Activated CD8-positive, alpha-beta memory T cell treated with anti-CD3 and anti-CD28 coated beads, Interleukin-2, amount 10 ng/mL, durations not matched to agents 7 days and 5 days (primary cell): ENCODE measurements around the gene KISS1. TPM values are rescaled to one million over a fixed set of nuclear protein-coding genes. Genes with fewer than 3 reads are reported as not detected.

Source experiments
- ATAC-seq: fragments of 150-1000 bp; cut with Tn5 transposase; one replicate; pipeline ENCODE4 v1.10.0; 2021; ENCODE audit warnings: moderate library complexity
- CTCF ChIA-PET: fragments of 350-600 bp; sonication (Branson Sonifier 250); formaldehyde crosslinking; loops from one replicate; lab custom pipeline; 2021; ENCODE audit warnings: antibody characterized with exemption; lab: Charles Lee
- DNase-seq: peaks from one replicate; pipeline ENCODE4 v3.0.0-alpha.2; 2020
- H3K27ac Mint-ChIP-seq: one replicate; pipeline ENCODE4 v1.8.0; 2021; ENCODE audit warnings: mild to moderate bottlenecking, mixed read lengths
- H3K27me3 Mint-ChIP-seq: one replicate; pipeline ENCODE4 v1.8.0; 2021; ENCODE audit warnings: mixed read lengths
- H3K36me3 Mint-ChIP-seq: one replicate; pipeline ENCODE4 v1.8.0; 2021; ENCODE audit warnings: mild to moderate bottlenecking, mixed read lengths
- H3K4me1 Mint-ChIP-seq: one replicate; pipeline ENCODE4 v1.8.0; 2021; ENCODE audit warnings: mixed read lengths
- H3K4me3 Mint-ChIP-seq: one replicate; pipeline ENCODE4 v1.8.0; 2021; ENCODE audit warnings: mild to moderate bottlenecking, moderate library complexity, mixed read lengths
- H3K9me3 Mint-ChIP-seq: one replicate; pipeline ENCODE4 v1.8.0; 2022; ENCODE audit warnings: low read depth, mixed read lengths
- total RNA-seq, 2 experiments: library from RNA; stranded (reverse); gene quantifications; one replicate each; pipeline ENCODE4 v1.2.3, GENCODE V29; 2021

Gene KISS1
- total RNA-seq, 2 experiments from 2014 or later = not detected

DNA sequence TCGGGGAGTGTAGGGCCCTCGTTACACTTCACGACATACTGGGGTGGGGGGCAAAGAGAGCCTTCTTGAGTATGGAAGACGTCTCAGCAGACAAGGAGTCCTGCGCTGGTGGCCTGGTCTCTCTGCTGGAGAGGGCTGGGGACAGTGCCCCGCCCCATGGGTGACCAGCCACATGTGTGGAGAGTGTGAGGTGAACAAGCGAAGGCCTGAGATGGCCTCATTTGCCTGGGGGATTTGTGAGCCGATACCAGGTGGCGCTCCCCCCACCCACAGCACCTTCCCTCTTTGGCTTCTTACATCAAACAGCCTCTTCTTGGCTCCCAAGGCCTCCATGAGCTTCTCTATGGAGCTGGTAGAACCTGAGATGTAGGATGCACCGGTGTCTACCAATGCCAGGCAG lies 40.4 kb downstream of the KISS1 start:
- H3K27me3 Mint-ChIP-seq = peaks cover 11% of the 10 kb centered on the region
- CTCF ChIA-PET = no interaction called here
- H3K4me3 Mint-ChIP-seq = no peak overlapping the region
- no peaks in the 10 kb centered on the region for H3K9me3 Mint-ChIP-seq
- DNase-seq = no peak
- no peak for ATAC-seq
- H3K36me3 Mint-ChIP-seq = no peaks in the 10 kb centered on the region
- H3K27ac Mint-ChIP-seq = no peak overlapping the region
- no peaks in the 10 kb centered on the region for H3K4me1 Mint-ChIP-seq

DNA sequence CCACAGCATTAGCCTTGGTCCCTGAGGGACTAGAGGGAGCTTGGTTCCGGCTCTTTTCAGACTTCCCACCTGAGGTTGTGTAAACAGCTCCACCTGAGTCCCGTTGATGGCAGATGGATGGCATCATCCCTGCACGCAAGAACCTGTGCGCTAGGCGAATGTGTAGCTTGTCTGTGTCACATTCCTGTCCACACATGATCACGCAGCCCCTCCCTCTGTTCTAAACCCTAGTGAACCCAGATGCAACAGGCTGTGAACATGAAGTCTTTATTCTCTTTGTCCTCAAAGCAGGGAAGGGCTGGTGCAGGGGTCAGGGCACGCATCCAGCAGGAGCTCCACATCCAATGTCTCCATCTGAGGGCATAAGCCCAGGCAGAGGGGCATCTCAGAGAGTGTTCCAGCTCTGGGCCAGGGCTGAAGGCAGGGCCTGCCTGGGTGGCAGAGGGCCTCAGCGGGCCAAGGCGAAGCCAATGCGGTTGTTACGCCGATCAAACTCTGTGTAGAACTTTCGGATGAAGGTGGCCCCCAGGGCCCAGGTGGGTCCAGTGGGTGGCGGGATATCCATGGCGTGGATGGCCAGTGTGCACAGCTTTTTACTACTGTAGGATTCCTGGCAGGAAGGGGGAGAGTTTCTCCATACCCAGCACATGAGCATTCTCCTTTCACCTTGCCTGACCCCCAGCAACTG lies 41.6 kb downstream of the KISS1 start:
- H3K27ac Mint-ChIP-seq = no peak overlapping the region
- no peak overlapping the region for H3K4me3 Mint-ChIP-seq
- no peak for DNase-seq
- ATAC-seq = no peak
- H3K27me3 Mint-ChIP-seq = peaks cover 20% of the 10 kb centered on the region
- H3K36me3 Mint-ChIP-seq = no peaks in the 10 kb centered on the region
- CTCF ChIA-PET = interaction anchor here (0.8 kb wide), 1 partner anchor 9 kb away, joined by 5 read pairs; no protein-coding TSS in a partner anchor
- H3K9me3 Mint-ChIP-seq = no peaks in the 10 kb centered on the region
- H3K4me1 Mint-ChIP-seq = no peaks in the 10 kb centered on the region

DNA sequence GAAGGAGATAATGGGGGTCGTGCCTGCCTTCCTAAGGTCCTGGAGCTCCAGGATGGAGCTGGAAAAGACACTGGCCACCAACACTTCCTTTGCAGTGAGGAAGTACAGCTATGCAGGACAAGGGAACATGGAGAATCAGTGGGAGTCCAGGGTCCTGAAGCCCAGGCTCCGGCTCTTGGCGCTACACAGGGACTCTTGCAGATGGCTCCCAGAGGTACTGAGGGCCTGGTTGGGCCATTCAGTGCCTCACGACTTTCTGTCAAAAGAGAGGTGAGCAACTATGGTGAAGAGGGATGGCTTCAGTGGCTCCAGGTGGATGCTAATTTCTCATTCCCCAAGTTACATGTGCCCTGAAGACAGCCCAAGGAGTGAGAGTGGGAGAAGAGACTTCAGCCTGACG lies 42.6 kb downstream of the KISS1 start:
- DNase-seq (no peak), ATAC-seq (no peak)
- H3K9me3 Mint-ChIP-seq = no peaks in the 10 kb centered on the region
- no peaks in the 10 kb centered on the region for H3K4me1 Mint-ChIP-seq
- no peaks in the 10 kb centered on the region for H3K36me3 Mint-ChIP-seq
- H3K4me3 Mint-ChIP-seq = no peak overlapping the region
- CTCF ChIA-PET = interaction anchor here (1.2 kb wide), 1 partner anchor 10 kb away, joined by 4 read pairs; no protein-coding TSS in a partner anchor
- no peak overlapping the region for H3K27ac Mint-ChIP-seq
- peaks cover 20% of the 10 kb centered on the region for H3K27me3 Mint-ChIP-seq

DNA sequence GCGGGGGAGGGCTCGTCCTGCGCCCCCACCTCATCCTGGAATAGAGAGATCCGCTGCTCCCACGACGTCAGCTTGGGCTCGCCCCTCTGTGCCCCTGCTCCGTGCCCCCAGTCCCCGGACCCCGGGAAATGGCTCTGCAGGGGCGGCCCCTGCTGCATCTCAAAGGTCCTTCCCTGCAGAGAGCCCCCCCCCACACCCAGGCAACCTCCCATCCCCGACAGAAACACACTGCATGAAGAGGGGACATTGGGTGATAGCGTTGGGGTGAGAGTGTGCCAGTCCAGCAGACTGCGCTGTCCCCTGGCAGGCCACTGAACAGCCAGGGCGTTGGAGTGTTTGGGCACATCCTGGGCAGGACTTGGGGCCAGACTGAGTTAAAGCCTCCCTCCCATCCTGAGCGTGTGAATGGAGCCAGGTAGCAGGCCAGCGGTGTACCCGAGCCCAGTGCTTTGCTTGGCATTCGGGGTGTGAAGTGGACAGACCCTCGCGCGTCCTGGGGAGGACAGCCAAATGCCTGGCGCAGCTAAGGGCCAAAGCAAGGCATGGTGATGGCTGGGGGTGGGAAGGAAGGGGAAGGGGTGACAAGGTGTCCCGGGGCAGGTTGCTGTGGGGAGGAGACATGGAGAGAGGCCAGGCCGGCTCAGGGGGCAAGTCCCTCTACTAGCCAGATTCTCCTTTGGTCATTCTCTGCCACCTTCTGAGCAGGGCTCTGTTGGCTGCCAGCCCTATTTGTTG lies 43.8 kb downstream of the KISS1 start:
- no peaks in the 10 kb centered on the region for H3K4me1 Mint-ChIP-seq
- H3K27ac Mint-ChIP-seq = no peak overlapping the region
- H3K4me3 Mint-ChIP-seq = peak overlapping the region; percentile 31
- H3K9me3 Mint-ChIP-seq = no peaks in the 10 kb centered on the region
- DNase-seq = no peak
- ATAC-seq = no peak
- no peaks in the 10 kb centered on the region for H3K36me3 Mint-ChIP-seq
- H3K27me3 Mint-ChIP-seq = peaks cover 20% of the 10 kb centered on the region
- CTCF ChIA-PET = interaction anchor here (0.7 to 2.6 kb wide), 4 partner anchors 11 to 292 kb away, joined by 3 to 8 read pairs (median 4); no protein-coding TSS in a partner anchor

DNA sequence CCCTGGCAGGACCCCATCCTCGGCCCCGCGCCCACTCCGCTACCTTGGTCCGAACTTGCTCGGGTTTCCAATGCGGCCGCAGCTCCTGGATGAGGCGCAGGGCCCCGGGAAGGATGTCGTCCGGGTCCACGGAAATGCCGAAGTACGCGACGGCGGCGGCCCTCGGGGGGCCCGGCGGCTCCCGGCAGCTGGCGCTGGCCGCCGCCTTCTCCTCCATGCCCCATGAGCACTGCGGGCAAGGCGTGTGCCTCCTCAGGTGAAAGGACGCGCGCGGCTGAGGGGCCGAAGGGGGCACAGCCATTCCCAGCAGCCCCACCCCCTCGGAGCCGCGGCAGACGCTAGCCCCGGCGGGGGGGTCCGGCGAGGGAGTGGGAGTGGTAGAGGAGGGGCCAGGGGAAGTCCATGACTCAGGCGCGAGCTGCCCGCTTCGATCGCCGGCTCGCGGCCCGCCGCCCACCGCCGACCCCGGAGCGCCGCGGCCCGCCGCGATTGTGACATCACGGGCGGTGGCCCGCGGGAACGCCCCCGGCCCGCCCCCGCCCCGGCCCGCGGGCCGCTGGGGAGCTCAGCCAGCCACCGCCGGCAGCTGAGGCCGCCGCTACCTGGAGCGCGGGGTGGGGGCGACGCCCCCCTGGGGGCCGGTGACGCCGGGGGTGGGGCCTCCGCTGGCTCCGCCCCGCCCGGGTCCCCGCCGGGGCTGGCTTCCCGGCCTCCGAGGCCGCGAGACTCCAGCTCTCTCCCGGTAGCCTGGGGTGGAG lies 44.6 kb downstream of the KISS1 start, which contains the start of gene ETNK2:
ETNK2 (minus strand) TSS at position 493 of the 758 bp plus-strand sequence; CDS start at position 301, 192 bp downstream.
- DNase-seq = no peak
- Mint-ChIP-seq H3K27ac (no peak within 1 kb of the TSS), H3K27me3 (peaks cover 20% of the 10 kb centered on the region), H3K36me3 (no peaks in the 10 kb centered on the region), H3K4me1 (no peaks in the 10 kb centered on the region), H3K9me3 (no peaks in the 10 kb centered on the region), H3K4me3 (peak within 1 kb of the TSS; percentile 31)
- CTCF ChIA-PET = interaction anchor here (0.7 to 2.6 kb wide), 5 partner anchors 8 to 291 kb away, joined by 3 to 8 read pairs (median 3); no protein-coding TSS in a partner anchor
- ATAC-seq = peak; percentile 67

DNA sequence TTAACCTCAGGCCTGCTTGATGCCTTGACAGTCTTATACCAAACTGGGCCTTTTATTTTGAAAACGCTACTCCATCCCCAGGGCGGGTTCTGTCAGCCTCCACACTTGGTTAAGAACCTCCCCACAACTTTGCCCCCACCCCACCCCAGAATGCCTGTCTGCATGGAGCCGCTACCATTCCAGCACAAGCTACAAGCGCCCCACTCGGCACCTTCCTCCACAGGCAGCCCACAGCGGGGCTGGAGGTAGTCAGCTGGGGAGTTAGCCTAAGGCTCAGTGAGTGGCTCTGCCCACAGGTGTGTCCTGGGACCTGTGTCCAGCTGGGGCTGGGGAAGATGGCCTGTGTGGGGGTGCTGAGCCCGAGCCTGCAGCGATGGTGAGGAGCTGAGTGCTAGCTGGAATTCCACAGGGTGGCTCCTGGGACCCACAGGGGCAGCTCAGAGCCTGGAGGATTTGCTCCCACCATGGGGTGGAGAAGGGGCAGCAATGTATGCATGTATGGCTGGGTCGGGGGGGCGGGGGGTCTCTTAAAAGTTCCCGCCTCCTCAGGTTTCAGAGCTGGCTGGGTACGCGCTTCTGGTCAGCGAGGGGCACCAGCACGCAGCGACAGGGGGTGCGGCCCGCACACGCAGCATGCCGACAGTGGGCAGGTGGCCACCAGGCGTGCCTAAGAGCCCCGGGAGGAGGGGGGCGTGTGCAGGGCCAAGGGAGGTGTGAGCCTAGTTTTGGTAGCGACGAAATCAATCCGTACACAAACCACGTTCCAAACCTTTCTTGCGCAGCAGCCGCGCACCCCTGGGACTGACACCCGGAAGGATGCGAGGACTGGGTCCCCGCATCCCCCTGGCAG lies 45.4 kb downstream of the KISS1 start:
- no peak for ATAC-seq
- H3K27me3 Mint-ChIP-seq = peaks cover 20% of the 10 kb centered on the region
- no peak for DNase-seq

DNA sequence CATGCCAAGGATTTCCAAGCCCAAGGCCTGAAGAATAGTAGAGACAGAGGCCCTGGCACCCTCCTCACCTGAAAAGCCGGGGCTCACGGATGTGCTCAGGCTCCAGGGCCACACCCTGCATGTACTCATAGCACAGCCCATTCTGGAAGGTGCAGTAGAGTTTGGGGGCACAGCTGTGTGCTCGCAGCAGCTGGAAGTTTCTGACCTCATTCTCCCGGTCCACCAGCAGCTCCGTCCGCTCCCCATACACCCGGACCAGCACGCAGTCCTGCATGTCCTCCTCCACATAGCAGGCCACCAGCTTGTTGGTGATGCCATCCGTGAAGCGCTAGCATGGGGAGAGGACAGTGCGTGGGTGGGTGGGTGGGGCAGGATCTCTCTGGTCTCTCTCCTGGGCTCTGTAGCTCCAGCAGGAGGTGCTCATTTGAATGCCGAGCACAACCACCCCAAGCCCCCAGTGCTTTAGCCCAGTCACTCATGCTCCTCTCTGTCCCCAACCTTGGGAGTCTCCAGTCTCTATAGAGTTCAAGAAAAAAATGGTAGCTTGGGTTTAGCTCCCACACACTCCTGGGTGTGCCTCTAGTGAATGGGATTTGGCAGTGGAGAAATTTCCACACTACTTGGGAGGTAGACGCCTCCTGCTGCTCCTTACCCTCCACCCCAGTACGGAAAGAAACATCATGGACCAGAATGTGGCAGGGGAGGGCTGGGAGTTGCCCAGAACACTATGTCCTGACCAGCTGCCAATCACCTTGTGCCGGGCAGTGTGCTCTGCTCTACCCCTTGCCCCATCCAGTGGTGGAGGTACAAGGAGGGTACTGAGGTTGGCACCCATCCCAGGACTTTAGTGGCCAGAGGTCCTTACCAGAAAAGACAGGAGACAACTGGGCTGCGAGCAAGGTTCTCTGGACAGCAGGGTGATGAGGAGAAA lies 46.4 kb downstream of the KISS1 start:
- DNase-seq (no peak), ATAC-seq (no peak)
- H3K4me1 Mint-ChIP-seq = no peaks in the 10 kb centered on the region
- H3K9me3 Mint-ChIP-seq = no peaks in the 10 kb centered on the region
- H3K4me3 Mint-ChIP-seq = no peak overlapping the region
- CTCF ChIA-PET = interaction anchor here (2.6 kb wide), 1 partner anchor 13 kb away, joined by 8 read pairs; no protein-coding TSS in a partner anchor
- H3K36me3 Mint-ChIP-seq = no peaks in the 10 kb centered on the region
- peaks cover 20% of the 10 kb centered on the region for H3K27me3 Mint-ChIP-seq
- H3K27ac Mint-ChIP-seq = no peak overlapping the region

More for the DNA sequence above, 45.4 kb downstream of the KISS1 start:
- H3K9me3 Mint-ChIP-seq = no peaks in the 10 kb centered on the region
- H3K4me1 Mint-ChIP-seq = no peaks in the 10 kb centered on the region
- CTCF ChIA-PET = interaction anchor here (0.9 to 2.6 kb wide), 3 partner anchors 9 to 213 kb away, joined by 3 to 8 read pairs (median 3); no protein-coding TSS in a partner anchor
- no peak overlapping the region for H3K27ac Mint-ChIP-seq
- no peaks in the 10 kb centered on the region for H3K36me3 Mint-ChIP-seq
- no peak overlapping the region for H3K4me3 Mint-ChIP-seq

DNA sequence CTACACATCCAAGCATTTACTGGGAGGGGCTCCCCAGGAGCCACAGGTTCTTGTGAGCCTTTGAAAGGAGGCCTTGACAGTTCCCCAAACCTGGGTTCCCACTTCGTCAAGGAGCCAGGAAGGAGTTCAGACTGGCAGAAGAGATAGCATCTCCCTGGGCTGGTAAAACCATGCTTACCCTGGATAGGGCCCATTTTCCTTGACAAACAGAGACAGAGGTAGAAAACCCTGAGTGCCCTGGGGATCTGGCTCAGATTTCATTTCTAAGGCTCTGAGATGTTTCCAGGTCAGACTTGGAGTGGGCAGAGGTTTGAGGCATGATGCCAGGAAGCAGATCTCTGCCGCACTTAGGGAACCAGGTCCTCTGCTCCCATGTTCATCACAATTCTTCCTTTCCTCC lies 47.2 kb downstream of the KISS1 start:
- CTCF ChIA-PET = interaction anchor here (1.1 kb wide), 1 partner anchor 13 kb away, joined by 3 read pairs; no protein-coding TSS in a partner anchor
- Mint-ChIP-seq H3K27ac (no peak overlapping the region), H3K27me3 (peaks cover 18% of the 10 kb centered on the region), H3K4me1 (no peaks in the 10 kb centered on the region), H3K4me3 (no peak overlapping the region), H3K9me3 (no peaks in the 10 kb centered on the region), H3K36me3 (no peaks in the 10 kb centered on the region)
- DNase-seq (no peak), ATAC-seq (no peak)

DNA sequence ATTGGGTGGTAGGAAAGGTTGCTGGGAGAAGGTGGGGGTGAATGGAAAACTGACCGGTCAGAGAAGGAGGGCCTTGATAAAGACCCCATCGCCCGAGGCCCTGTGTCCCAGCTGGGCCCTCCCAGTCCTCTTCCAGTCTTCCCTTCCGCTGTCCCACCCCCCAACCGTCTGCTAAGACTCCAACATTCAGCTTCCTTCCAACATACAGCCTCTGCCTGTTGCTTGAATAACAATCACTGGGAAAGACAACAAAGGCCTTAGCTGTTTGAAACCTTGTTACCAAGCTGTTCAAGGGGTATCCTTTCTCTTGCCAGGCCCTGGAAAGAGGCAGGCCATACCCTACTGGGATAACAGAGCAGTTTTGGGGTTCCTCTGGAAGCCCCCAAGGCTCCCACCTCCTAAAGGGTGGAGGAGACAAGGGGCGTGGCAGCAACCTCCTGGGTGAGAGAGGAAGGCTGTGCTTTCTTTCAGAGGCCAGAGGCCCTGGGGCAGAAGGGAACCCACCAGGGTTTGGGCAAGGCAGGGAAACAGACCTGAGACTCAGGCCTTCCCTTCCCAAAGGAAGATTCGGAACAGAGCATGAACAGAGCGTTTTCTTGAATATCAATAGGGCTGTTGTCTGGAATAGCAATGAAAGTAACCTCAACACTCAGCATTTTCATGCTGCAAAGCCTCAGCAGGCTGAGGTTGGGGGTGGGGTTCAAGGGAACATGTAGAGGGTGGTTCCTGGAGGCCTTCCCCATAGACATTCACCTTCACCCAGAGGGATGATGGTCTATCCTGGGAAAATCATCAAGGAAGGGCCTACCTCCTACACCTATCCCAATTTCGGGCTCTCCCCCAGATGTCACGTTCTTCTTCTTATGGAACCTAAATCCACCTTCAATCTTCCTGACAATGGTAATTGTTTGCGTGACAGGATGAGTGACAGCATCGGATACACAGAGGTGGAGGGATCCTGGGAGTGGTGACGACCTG lies 48.6 kb downstream of the KISS1 start:
- Mint-ChIP-seq H3K27me3 (peaks cover 14% of the 10 kb centered on the region), H3K27ac (no peak overlapping the region), H3K9me3 (no peaks in the 10 kb centered on the region), H3K4me1 (no peaks in the 10 kb centered on the region), H3K4me3 (no peak overlapping the region), H3K36me3 (no peaks in the 10 kb centered on the region)
- no peak for DNase-seq
- no peak for ATAC-seq
- CTCF ChIA-PET = interaction anchor here (1.1 kb wide), 1 partner anchor 15 kb away, joined by 3 read pairs; no protein-coding TSS in a partner anchor

DNA sequence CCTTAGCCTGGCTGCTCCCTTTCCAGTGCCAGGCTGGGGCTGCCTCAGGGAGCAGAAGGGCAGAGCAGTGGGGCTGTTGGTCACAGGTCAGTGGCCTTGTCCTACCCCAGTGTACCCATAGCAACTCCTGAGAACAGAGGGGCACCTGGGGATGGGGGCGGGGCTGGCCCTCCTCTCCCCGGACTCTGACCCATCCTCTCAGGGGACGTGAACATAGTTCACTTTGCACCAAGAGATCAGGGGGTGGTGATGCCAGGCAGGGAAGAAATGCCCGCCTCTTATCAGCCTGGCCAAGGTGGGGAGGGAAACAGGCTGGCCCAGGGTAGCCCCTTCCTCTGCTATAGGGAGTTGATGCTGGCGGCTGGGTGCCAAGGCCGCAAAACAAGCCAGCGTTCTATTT lies 49.3 kb downstream of the KISS1 start:
- Mint-ChIP-seq H3K9me3 (no peaks in the 10 kb centered on the region), H3K4me1 (no peaks in the 10 kb centered on the region)
- CTCF ChIA-PET = no interaction called here

DNA sequence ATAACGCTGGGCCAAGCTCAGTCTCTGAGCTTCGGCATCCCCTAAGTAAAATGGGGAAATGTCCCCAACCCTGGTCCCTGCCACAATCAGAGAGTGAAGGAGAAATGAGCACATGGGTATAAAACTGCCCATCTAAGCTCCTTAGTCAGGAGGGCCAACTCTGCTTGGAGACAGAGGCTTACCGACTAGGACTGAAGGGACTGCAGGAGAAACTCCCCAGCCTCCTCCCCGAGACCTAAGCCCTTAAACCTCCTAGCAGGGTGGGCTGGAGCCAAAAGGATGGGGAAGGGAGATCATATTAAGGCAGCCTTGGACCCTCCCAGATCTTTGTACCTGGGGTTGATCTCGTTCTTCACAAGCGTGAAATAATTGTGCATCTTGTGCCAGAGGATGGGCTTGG lies 50.0 kb downstream of the KISS1 start:
- ATAC-seq = no peak
- Mint-ChIP-seq H3K36me3 (no peaks in the 10 kb centered on the region), H3K27me3 (peaks cover 10% of the 10 kb centered on the region), H3K27ac (no peak overlapping the region), H3K9me3 (no peaks in the 10 kb centered on the region), H3K4me1 (no peaks in the 10 kb centered on the region), H3K4me3 (no peak overlapping the region)
- DNase-seq = no peak
- CTCF ChIA-PET = interaction anchor here (0.9 to 1.9 kb wide), 2 partner anchors 18 to 217 kb away, joined by 4 to 12 read pairs; no protein-coding TSS in a partner anchor

More for the DNA sequence above, 49.3 kb downstream of the KISS1 start:
- H3K4me3 Mint-ChIP-seq = no peak overlapping the region
- H3K27me3 Mint-ChIP-seq = peaks cover 10% of the 10 kb centered on the region
- DNase-seq (no peak), ATAC-seq (no peak)
- no peaks in the 10 kb centered on the region for H3K36me3 Mint-ChIP-seq
- H3K27ac Mint-ChIP-seq = no peak overlapping the region
